ENCODE measurements around the gene TLE7.

Gene TLE7

DNA sequence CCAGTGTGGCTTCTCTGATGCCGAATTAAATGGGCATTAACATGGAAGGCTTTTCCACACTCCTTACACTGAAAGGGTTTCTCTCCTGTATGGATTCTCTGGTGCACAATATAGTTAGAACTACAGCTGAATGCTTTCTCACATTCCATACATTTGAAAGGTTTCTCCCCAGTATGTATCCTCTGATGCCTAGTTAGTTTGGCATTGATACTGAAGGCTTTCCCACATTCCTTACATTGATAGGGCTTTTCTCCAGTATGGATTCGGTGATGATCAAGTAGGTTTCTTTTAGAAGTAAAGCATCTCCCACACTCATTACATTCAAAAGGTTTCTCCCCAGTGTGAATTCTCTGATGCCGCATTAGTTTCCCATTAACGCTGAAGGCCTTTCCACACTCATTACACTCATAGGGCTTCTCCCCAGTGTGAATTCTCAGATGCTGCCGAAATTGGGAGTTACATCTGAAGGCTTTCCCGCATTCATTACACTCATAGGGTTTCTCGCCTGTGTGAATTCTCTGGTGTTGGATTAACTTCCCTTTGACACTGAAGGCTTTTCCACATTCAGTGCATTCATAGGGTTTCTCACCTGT lies 6.5 kb upstream of the TLE7 start:
- no peak for DNase-seq (ENCODE audit: low read depth)

- DNase-seq (ENCODE audit: low read depth), result no peak
Measured at GRCh38 chr16:71443714-71444113, 1.9 kb upstream of the TLE7 start.

- no peak for DNase-seq (ENCODE audit: low read depth)
Measured at GRCh38 chr16:71441348-71442050, 355 bp downstream of the TLE7 start.

DNA sequence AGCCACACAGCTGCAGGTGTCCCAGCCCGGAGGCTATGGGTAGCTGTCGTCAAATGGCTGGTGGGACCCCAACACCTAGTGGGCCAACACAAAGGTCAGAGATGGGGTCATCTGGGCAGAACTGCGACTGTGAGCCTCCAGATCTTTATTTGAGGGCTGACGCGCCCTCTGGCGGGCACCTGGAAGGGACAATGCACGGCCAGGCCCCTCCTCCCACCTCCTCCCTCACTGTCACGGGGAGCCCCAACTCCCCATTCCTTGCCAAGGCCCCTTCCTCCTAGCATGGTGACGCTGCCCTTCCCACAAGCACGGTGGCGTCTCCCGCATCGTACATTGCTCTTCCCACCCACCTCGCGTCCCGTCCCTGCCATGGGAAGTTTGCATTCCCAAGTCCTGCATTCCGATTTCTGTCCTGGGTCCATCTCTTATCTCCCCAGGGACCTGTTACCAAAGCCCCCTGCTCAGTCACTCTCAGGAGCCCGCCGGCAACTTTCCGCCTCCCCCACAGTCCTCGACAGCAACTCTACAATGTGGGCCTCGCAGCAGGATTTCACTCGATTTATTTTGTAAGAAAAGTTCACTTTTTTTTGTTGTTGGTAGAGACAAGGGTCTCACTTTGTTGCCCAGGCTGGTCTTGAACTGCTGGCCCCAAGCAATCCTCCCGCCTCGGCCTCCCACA lies 1.0 kb downstream of the TLE7 start:
- no peak for DNase-seq (ENCODE audit: low read depth)

DNA sequence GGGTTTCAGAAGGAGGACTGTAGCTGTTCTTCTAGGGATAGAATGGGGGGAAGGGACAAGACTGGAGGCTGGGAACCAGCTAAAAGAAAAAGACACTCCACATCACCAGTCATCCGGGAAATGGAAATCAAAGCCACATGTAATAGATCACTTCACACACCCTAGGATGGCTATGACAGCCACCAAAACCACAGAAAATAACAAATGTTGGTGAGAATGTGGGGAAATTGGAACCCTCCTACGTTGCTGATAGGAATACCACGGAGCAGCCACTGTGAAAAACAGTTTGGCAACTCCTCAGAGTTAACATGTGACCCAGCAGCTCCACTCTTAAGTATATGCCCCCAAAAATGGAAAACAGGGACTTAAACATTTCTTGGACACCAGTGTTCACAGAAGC lies 2.3 kb downstream of the TLE7 start:
- no peak for DNase-seq (ENCODE audit: low read depth)

DNA sequence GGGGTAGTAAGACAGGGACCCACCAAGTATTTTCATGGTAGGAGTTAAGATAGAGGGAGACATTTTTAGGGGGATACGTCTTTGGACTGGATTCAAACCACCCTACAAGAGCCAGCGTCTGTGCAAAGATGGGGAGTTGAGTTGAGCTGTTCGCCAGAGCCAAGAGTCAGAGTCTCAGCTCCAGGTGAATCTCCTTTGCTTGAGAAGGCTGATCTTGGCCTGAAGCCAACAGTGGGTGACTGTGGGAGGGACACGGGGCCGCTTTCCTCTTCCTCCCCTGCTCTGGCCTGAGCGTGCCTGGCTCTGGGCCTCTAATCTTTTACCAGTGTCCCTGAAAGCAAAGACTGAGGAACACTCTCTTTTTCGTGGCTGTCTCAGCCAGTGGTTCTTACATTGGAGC lies 5.4 kb downstream of the TLE7 start:
- DNase-seq (ENCODE audit: low read depth), result no peak

GRCh38 chr16:71432906-71433305 lies 8.9 kb downstream of the TLE7 start:
- DNase-seq (ENCODE audit: low read depth), result no peak

- no peak for DNase-seq (ENCODE audit: low read depth)
Measured at GRCh38 chr16:71431991-71432390, 9.9 kb downstream of the TLE7 start.

DNA sequence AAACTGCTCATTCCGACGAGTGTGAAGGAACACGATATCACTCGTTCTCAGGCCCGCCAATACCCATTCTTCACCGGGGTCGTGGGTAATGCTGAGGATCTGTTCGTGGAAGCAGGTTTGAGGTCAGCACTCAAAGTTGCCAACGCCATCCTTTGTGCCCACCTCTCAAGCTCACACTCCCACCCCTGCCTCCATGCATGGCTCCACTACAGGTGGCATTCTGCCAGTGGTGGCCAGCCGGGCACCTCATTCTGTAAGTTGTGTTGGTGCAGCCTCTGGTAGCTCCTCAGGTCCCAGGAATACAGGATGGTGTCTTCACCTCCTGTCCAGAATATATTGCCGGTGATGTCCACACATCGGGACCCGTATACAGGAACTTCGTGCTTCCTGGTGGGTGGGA lies 10.7 kb downstream of the TLE7 start:
- no peak for DNase-seq (ENCODE audit: low read depth)

GRCh38 chr16:71430744-71431143 lies 11.1 kb downstream of the TLE7 start:
- no peak for DNase-seq (ENCODE audit: low read depth)

- DNase-seq (ENCODE audit: low read depth), result no peak
Measured at GRCh38 chr16:71429581-71429980, 12.3 kb downstream of the TLE7 start.

DNA sequence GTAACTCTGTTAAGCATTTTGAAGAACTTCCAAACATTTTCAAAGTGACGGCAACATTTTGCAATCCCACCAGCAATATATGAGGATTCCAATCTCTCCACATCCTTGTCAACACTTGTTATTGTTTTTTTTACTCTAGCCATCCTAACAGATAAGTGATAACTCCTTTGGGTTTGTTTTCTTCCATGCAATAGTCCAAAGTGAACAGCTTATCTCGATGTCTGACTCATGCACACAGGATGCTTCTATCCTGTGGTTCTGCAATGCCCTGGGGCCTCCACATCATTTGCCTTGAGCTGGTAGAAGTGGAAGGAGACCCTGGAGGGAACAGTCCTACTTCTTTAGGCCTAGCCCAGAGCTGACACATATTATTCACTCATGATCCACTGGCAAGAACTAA lies 13.0 kb downstream of the TLE7 start:
- no peak for DNase-seq (ENCODE audit: low read depth)

GRCh38 chr16:71428385-71428784 lies 13.5 kb downstream of the TLE7 start:
- no peak for DNase-seq (ENCODE audit: low read depth)

- DNase-seq (ENCODE audit: low read depth), result no peak
Measured at GRCh38 chr16:71426880-71427615, 14.8 kb downstream of the TLE7 start.

- peak; percentile 18 for DNase-seq (ENCODE audit: low read depth)
Measured at GRCh38 chr16:71426069-71426879, 15.6 kb downstream of the TLE7 start.

DNA sequence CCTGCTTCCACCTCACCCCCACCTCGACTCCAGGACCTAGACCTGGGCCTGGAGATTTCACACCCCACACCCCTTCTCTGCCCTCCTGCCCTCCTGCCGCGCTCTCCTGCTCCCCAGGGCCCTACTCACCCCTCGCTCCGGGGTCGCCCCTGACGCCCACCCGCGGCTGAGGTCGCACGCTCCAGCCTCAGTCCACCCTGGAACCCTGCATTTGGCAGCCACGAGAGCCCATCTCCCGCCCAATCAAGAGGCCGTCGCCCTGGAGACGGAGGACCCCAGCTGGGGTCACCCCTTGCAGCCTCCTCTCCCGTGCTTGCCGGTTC lies 16.1 kb downstream of the TLE7 start:
- DNase-seq (ENCODE audit: low read depth), result no peak

- no peak for DNase-seq (ENCODE audit: low read depth)
Measured at GRCh38 chr16:71424626-71425025, 17.2 kb downstream of the TLE7 start.

- DNase-seq (ENCODE audit: low read depth), result no peak
Measured at GRCh38 chr16:71423865-71424264, 18.0 kb downstream of the TLE7 start.

- DNase-seq (ENCODE audit: low read depth), result no peak
Measured at GRCh38 chr16:71423016-71423415, 18.8 kb downstream of the TLE7 start.

DNA sequence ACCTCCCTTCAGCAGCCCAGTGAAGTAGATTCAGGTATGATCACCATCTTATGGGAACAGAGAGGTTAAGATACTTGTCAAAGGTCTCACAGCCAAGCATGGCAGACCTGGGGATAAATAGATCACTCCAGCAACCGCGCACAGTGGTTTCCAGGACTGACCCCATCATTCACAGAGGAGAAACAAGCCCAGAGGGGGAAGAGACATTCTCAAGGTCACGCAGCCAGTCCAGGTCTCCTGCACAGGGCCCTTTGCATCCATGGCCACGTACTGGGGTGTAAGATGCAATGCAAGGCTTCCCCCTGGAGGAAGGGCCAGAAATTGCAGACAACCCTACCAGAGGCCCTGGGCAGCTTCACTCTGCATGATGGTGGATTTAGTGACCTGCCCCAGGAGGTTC lies 19.9 kb downstream of the TLE7 start:
- no peak for DNase-seq (ENCODE audit: low read depth)

- no peak for DNase-seq (ENCODE audit: low read depth)
Measured at GRCh38 chr16:71414038-71414437, 27.8 kb downstream of the TLE7 start.

DNA sequence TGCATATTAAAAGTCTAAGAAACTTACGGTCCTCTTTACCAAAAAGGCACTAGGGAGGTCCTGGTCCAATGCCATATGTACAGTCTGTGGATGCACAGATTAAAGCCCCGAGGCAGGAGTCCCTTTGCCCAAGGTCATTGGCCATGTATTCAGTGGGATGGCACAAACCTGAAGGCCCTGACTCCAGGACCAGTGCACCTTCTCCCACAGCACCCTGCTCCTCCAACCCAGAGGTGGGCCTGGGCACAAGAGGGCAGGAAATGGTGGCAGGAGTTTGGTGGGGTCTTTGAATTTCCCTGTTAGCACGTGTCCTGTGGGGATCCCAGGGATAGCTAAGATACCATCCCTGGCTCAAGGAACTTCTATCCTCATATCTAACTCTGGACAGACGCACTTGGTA lies 28.5 kb downstream of the TLE7 start:
- DNase-seq (ENCODE audit: low read depth), result no peak
